ENCODE results near the gene DIPK1A.

DNA sequence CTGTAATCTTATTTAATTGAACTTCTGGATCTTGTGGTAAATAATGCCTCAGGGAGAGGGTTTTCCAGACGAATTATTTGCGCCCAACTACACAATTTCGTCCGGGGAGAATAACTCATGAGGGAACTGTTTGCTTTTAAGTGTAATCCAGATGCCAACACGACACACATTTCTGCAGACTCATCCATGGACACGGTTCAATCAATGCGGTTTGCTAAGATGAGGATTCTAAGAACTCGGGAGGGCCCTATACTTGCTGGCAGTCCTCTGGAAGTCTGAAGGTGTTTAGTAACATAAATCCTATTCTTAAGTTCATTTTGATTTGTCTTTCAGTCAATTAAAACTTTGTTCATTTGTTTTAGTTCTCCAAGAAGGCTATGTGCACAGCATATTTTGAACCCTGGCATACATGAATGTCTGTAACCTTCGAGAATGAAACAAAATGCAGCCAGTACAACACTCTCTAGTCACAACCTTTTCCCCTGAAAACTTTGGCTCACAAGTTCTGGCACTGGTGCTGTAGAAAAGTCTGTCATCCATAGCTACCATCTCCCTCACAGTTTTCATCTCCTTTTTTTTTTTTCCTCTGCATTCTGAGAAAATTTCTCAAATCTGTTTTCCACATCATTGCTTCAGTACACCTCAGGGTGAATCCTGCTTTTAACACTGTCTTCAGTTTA, 38.8 kb downstream of the DIPK1A start:
- no peak for TF ChIP-seq EZH2phosphoT487 (IDR thresholded peaks at IDR 0.05; ENCODE audit: insufficient read depth, low read depth)
- no peak for TF ChIP-seq EZH2 (IDR thresholded peaks at IDR 0.05; ENCODE audit: insufficient read depth, poor library complexity, severe bottlenecking)
